Neuron (in vitro differentiated cells): ENCODE measurements around the gene UBR4.
"Not testable (repeated sequence)": the region's sequence is repeated elsewhere in the genome, so short reads cannot be mapped to it uniquely, and the experiment has no call there.

Source experiments
- H2AFZ ChIP-seq: one replicate; pipeline ENCODE4 v1.6.1; 2013; ENCODE audit warnings: low read depth, mild to moderate bottlenecking, inconsistent platforms, low read length, moderate library complexity
- H3K27me3 ChIP-seq: one replicate; pipeline ENCODE4 v1.6.1; 2013; ENCODE audit warnings: low read length; ENCODE audit not compliant: insufficient read depth
- H3K36me3 ChIP-seq: one replicate; pipeline ENCODE4 v1.6.1; 2013; ENCODE audit warnings: low read length; ENCODE audit not compliant: insufficient read depth
- H3K4me1 ChIP-seq: one replicate; pipeline ENCODE4 v1.6.1; 2013; ENCODE audit warnings: low read length; ENCODE audit not compliant: insufficient read depth
- H3K4me3 ChIP-seq: 2 replicates; pipeline ENCODE4 v1.5.1; 2013; ENCODE audit warnings: mild to moderate bottlenecking, low read length, moderate library complexity
- H3K9me3 ChIP-seq: one replicate; pipeline ENCODE4 v1.6.1; 2013; ENCODE audit warnings: low read length

The UBR4 gene

GRCh38 chr1:19209990-19210771, at the start of gene UBR4:
Gene UBR4, minus strand, starts transcription at chr1:19210266. Its CDS starts 18 bp downstream, at chr1:19210248.
- Histone ChIP-seq H2AFZ (peak within 1 kb of the TSS; percentile 60), H3K4me1 (peaks cover 35% of the 10 kb centered on the region), H3K4me3 (peak within 1 kb of the TSS; percentile 93)

DNA sequence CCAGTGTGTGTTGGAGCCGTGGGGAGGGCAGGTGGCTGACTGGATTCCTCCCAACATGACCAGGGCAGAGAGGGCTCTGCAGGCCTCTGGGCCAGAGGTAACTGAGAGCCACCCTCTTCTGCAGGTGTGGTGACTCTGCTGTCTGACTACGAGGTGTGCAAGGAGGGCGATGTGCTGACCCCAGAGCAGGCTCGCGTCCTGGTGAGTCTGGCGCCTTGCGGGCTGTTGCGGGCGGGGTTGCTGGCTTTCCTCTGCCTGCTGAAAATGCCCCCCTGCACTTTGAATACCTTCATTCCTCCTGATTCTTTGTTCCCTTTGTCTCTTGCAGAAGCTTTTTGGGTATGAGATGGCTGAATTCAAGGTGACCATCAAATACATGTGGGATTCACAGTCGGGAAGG, 48.3 kb upstream of the UBR4 start:
- Histone ChIP-seq H3K27me3 (no peaks in the 10 kb centered on the region), H2AFZ (no peak overlapping the region), H3K4me3 (no peak overlapping the region), H3K4me1 (peaks cover 11% of the 10 kb centered on the region), H3K9me3 (no peaks in the 10 kb centered on the region), H3K36me3 (peaks cover 46% of the 10 kb centered on the region)

More at GRCh38 chr1:19209990-19210771, at the start of gene UBR4:
- Histone ChIP-seq H3K9me3 (no peaks in the 10 kb centered on the region), H3K36me3 (peaks cover 18% of the 10 kb centered on the region), H3K27me3 (no peaks in the 10 kb centered on the region)

GRCh38 chr1:19257178-19257914, 47.3 kb upstream of the UBR4 start:
- peaks cover 46% of the 10 kb centered on the region for H3K36me3 ChIP-seq

GRCh38 chr1:19256301-19256700, 46.2 kb upstream of the UBR4 start:
- not testable (repeated sequence) for H2AFZ ChIP-seq, H3K9me3 ChIP-seq, H3K27me3 ChIP-seq, H3K4me3 ChIP-seq
- Histone ChIP-seq H3K36me3 (peaks cover 46% of the 10 kb centered on the region), H3K4me1 (peaks cover 19% of the 10 kb centered on the region)

More at GRCh38 chr1:19257178-19257914, 47.3 kb upstream of the UBR4 start:
- H3K4me3 ChIP-seq, result no peak overlapping the region
- peaks cover 19% of the 10 kb centered on the region for H3K4me1 ChIP-seq
- H3K27me3 ChIP-seq, result no peaks in the 10 kb centered on the region
- no peaks in the 10 kb centered on the region for H3K9me3 ChIP-seq
- no peak overlapping the region for H2AFZ ChIP-seq

- no peaks in the 10 kb centered on the region for H3K27me3 ChIP-seq
- H3K9me3 ChIP-seq, result no peaks in the 10 kb centered on the region
- H3K4me3 ChIP-seq, result no peak overlapping the region
- H3K4me1 ChIP-seq, result peaks cover 26% of the 10 kb centered on the region
- H3K36me3 ChIP-seq, result peaks cover 44% of the 10 kb centered on the region
- no peak overlapping the region for H2AFZ ChIP-seq
Observed at GRCh38 chr1:19255288-19255687, 45.2 kb upstream of the UBR4 start.

DNA sequence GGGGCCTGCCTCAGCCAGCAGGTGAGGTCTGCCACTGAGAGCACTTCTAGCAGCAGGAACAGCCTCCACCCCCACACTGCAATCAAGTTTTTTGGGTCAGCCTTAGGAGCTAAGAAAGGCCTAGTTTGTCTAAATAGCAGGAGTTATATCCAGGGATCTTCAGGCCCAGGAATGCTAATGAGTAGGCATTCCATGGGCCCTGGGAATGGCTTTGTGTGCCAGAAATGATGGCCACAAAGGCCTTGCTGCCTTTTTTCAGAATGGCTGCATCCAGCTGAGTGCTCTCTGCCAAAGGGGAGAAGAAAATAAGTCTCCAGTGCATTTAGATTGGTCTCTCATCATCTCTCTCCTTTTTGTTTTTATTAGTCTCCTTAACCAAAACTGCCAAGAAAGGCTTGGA, 44.4 kb upstream of the UBR4 start:
- Histone ChIP-seq H3K4me3 (no peak overlapping the region), H3K9me3 (no peaks in the 10 kb centered on the region), H3K4me1 (peaks cover 27% of the 10 kb centered on the region), H3K36me3 (peaks cover 37% of the 10 kb centered on the region), H2AFZ (no peak overlapping the region), H3K27me3 (no peaks in the 10 kb centered on the region)

GRCh38 chr1:19251305-19252196, 41.5 kb upstream of the UBR4 start, which contains the start of the genes EMC1 and MRTO4:
Gene EMC1, minus strand, starts transcription at chr1:19251524. Its CDS starts 15 bp downstream, at chr1:19251509.
Gene MRTO4, plus strand, starts transcription at chr1:19251805. Its CDS starts 31 bp downstream, at chr1:19251836.
- H2AFZ ChIP-seq, result peak within 1 kb of the TSS; percentile 55
- H3K27me3 ChIP-seq, result no peaks in the 10 kb centered on the region
- H3K4me1 ChIP-seq, result peaks cover 27% of the 10 kb centered on the region
- peaks cover 10% of the 10 kb centered on the region for H3K36me3 ChIP-seq
- no peaks in the 10 kb centered on the region for H3K9me3 ChIP-seq
- H3K4me3 ChIP-seq, result peak within 1 kb of the TSS; percentile 81

DNA sequence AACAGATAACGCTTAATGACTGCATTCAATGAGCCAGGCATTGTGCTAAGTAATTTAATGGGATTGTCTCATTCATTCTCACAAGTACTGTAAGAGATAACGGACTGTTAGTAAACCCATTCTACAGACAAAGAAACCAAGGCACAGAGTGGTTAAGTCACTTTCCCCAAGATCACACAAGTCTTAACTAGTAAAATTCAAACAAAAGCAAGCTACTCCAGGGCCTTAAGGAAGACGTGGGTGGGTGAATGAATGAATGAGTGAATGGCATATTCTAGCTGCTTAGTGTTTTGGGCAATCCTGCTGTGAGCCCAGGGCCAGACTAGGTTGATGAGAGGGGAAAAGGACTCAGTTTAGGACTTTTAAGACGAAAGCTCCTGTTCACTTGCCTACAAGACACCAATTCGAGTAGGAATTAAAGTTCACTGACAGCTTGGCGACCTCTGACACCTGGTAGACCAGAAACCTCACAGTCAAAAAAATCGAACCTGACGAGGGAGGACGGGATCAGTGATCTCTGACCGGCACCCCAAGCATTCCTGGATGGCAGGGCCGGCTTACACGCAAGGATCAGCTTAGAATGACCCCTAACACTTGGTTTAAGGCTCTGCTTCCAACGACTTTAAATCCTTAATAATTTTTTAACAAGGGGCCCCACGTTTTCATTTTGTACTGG, 40.7 kb upstream of the UBR4 start:
- H2AFZ ChIP-seq, result peak overlapping the region; percentile 55
- peaks cover 27% of the 10 kb centered on the region for H3K4me1 ChIP-seq
- no peaks in the 10 kb centered on the region for H3K9me3 ChIP-seq
- H3K4me3 ChIP-seq, result peak overlapping the region; percentile 81
- H3K27me3 ChIP-seq, result no peaks in the 10 kb centered on the region
- H3K36me3 ChIP-seq, result peaks cover 6% of the 10 kb centered on the region

GRCh38 chr1:19240673-19241538, 30.8 kb upstream of the UBR4 start:
- H2AFZ ChIP-seq, result no peak overlapping the region
- no peaks in the 10 kb centered on the region for H3K4me1 ChIP-seq
- no peak overlapping the region for H3K4me3 ChIP-seq
- H3K36me3 ChIP-seq, result peaks cover 77% of the 10 kb centered on the region
- no peaks in the 10 kb centered on the region for H3K27me3 ChIP-seq
- H3K9me3 ChIP-seq, result no peaks in the 10 kb centered on the region

DNA sequence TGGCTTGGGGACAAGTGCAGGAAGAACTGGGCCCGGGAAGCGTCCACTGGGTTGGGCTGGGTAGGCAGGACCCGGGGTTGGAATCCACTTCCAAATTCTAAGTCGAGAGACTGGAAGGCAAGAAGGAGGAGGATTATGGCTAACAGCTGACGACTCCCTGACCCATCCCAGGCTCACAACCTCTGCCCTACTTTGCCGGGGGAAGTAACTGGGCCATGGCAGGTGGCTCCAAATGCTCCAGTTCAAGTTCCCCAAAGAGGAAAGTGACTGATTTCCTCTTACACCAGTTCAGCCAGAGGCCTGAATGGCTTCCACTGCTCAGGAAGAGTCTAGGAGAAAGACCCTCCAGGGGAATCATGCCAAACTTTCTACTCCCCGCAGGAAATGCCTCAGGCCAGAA, 29.8 kb upstream of the UBR4 start:
- Histone ChIP-seq H3K4me3 (no peak overlapping the region), H3K4me1 (no peaks in the 10 kb centered on the region), H3K27me3 (no peaks in the 10 kb centered on the region), H3K9me3 (no peaks in the 10 kb centered on the region), H3K36me3 (peaks cover 81% of the 10 kb centered on the region), H2AFZ (no peak overlapping the region)

GRCh38 chr1:19234224-19234623, 24.2 kb upstream of the UBR4 start:
- no peak overlapping the region for H2AFZ ChIP-seq
- peaks cover 82% of the 10 kb centered on the region for H3K36me3 ChIP-seq
- no peak overlapping the region for H3K4me3 ChIP-seq
- no peaks in the 10 kb centered on the region for H3K9me3 ChIP-seq
- H3K4me1 ChIP-seq, result no peaks in the 10 kb centered on the region
- H3K27me3 ChIP-seq, result no peaks in the 10 kb centered on the region

DNA sequence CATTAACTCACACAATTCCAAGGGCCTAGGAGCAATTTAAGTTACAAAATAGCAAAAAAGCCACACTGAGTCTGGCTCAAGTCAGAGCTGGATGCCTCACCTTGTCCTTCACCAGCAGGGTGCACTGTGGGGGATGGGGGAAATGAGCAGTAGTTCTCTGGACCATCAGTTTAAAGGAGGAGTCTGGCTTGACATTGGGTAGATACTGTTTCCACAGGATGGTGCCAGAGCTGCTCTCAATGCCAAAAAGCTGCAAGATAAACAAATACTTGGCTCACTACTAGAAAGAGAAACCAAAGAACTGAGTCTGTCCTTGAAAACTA, 22.4 kb upstream of the UBR4 start:
- Histone ChIP-seq H3K9me3 (no peaks in the 10 kb centered on the region), H2AFZ (no peak overlapping the region), H3K4me1 (no peaks in the 10 kb centered on the region), H3K36me3 (peaks cover 70% of the 10 kb centered on the region), H3K27me3 (no peaks in the 10 kb centered on the region), H3K4me3 (no peak overlapping the region)
